HCT116 (cell line): Measurements from ENCODE around the gene OR1B1. TPM values are rescaled to one million over a fixed set of nuclear protein-coding genes. Genes with fewer than 3 reads are reported as not detected.

ENCODE experiments used
- ATAC-seq: fragments of 200-7000 bp; cut with Tn5 transposase; 2 replicates; pipeline ENCODE4 v1.9.1; 2020; ENCODE audit warnings: mild to moderate bottlenecking, moderate library complexity
- BruUV-seq: library from RNA; stranded (reverse); fragments of 400-500 nt; replicated peaks from 2 replicates; lab custom pipeline; 2021; lab: Mats Ljungman, UMichigan
- CTCF ChIA-PET: fragments of 300-600 bp; sonication (Branson Sonifier 250); formaldehyde crosslinking; loops from one replicate; lab custom pipeline; 2021; ENCODE audit warnings: antibody characterized with exemption; lab: Charles Lee
- POLR2A ChIA-PET: fragments of 300-600, 350-600 bp; sonication (Branson Sonifier 250); formaldehyde crosslinking; loops from one replicate; lab custom pipeline; 2021; ENCODE audit warnings: antibody characterized with exemption; lab: Charles Lee
- RAD21 ChIA-PET, 2 experiments: fragments of 300-600 bp; sonication (Branson Sonifier 250); formaldehyde crosslinking; loops; one replicate each; lab custom pipeline; 2023; ENCODE audit warnings: low total read pairs in 2 of 2; ENCODE audit not compliant: uncharacterized antibody in 2 of 2, unreplicated experiment in 2 of 2, low non-redundant PET in 1 of 2; lab: Charles Lee
- DNase-seq: peaks from one replicate; pipeline ENCODE4 v3.0.0-alpha.2; 2010; ENCODE audit warnings: low read depth, low spot score
- H2AFZ ChIP-seq: fragments of 200-600 bp; shearing (Covaris generic), sonication (generic); 2 replicates; pipeline ENCODE4 v1.6.1; 2017; ENCODE audit warnings: low read depth, mixed run types, mixed read lengths, antibody characterized with exemption, low read length; ENCODE audit not compliant: poor library complexity, severe bottlenecking
- H3K27ac ChIP-seq: 2 replicates; pipeline ENCODE4 v1.5.1; 2012; ENCODE audit warnings: low read depth, low read length
- H3K27me3 ChIP-seq: fragments of 200-600 bp; sonication (generic); 2 replicates; pipeline ENCODE4 v1.6.1; 2016; ENCODE audit warnings: mixed run types, low read length, mixed read lengths; ENCODE audit not compliant: insufficient read depth
- H3K36me3 ChIP-seq, 2 experiments: fragments of 200-500 bp in 1 of 2; fragments of 200-600 bp in 1 of 2; sonication (Bioruptor generic) in 1 of 2; sonication (generic) in 1 of 2; 2 replicates each; pipeline versions ENCODE4 v1.5.1 to v1.6.1; 2014 to 2016; ENCODE audit warnings: low read length in 2 of 2, inconsistent platforms in 1 of 2, mixed read lengths in 1 of 2, mixed run types in 1 of 2; ENCODE audit not compliant: insufficient read depth in 2 of 2, control insufficient read depth in 1 of 2
- H3K4me1 ChIP-seq, 2 experiments: fragments of 200-600 bp in 1 of 2; sonication (generic) in 1 of 2; 2 replicates each; pipeline versions ENCODE4 v1.5.1 to v1.6.1; 2012 to 2017; ENCODE audit warnings: low read length in 2 of 2, inconsistent platforms in 1 of 2, mild to moderate bottlenecking in 1 of 2, mixed read lengths in 1 of 2, mixed run types in 1 of 2, moderate library complexity in 1 of 2; ENCODE audit not compliant: insufficient read depth in 2 of 2, control insufficient read depth in 1 of 2
- H3K4me2 ChIP-seq: fragments of 200-600 bp; sonication (generic); 2 replicates; pipeline ENCODE4 v1.6.1; 2017; ENCODE audit warnings: mixed run types, low read length, mixed read lengths
- H3K4me3 ChIP-seq, 2 experiments: fragments of 200-600 bp in 1 of 2; sonication (generic) in 1 of 2; replicated peaks in 1 of 2; 2 replicates each; pipeline ENCODE4 v1.5.1; 2011 to 2016; ENCODE audit warnings: low read length in 2 of 2, control low read depth in 1 of 2, low read depth in 1 of 2, mild to moderate bottlenecking in 1 of 2, mixed read lengths in 1 of 2, mixed run types in 1 of 2
- H3K79me2 ChIP-seq: fragments of 200-600 bp; sonication (generic); 2 replicates; pipeline ENCODE4 v1.6.1; 2017; ENCODE audit warnings: mild to moderate bottlenecking, mixed run types, low read length, moderate library complexity, mixed read lengths; ENCODE audit not compliant: insufficient read depth
- H3K9ac ChIP-seq: fragments of 200-600 bp; sonication (generic); 2 replicates; pipeline ENCODE4 v1.6.1; 2016; ENCODE audit warnings: low read length, mixed read lengths
- H3K9me2 ChIP-seq: fragments of 200-600 bp; sonication (generic), shearing (Covaris generic); 2 replicates; pipeline ENCODE4 v1.6.1; 2017; ENCODE audit warnings: mixed run types, mild to moderate bottlenecking, moderate library complexity; ENCODE audit not compliant: insufficient read depth
- H3K9me3 ChIP-seq, 2 experiments: fragments of 200-500 bp in 1 of 2; fragments of 200-600 bp in 1 of 2; sonication (Bioruptor generic) in 1 of 2; sonication (generic) in 1 of 2; 2 replicates each; pipeline ENCODE4 v1.6.1; 2014 to 2017; ENCODE audit warnings: low read length in 2 of 2, mixed read lengths in 2 of 2, inconsistent platforms in 1 of 2, low read depth in 1 of 2, mild to moderate bottlenecking in 1 of 2, mixed run types in 1 of 2, moderate library complexity in 1 of 2; ENCODE audit not compliant: control insufficient read depth in 1 of 2, insufficient read depth in 1 of 2
- H4K20me1 ChIP-seq: fragments of 200-600 bp; sonication (generic), shearing (Covaris generic); 2 replicates; pipeline ENCODE4 v1.6.1; 2017; ENCODE audit warnings: mixed run types, mild to moderate bottlenecking, moderate library complexity; ENCODE audit not compliant: insufficient read depth
- ATF3 ChIP-seq: IDR thresholded peaks from 2 replicates; pipeline ENCODE4 v1.6.1; 2012
- CEBPB ChIP-seq: IDR thresholded peaks from 2 replicates; pipeline ENCODE4 v1.6.1; 2012; ENCODE audit warnings: low read depth
- ELF1 ChIP-seq: IDR thresholded peaks from 2 replicates; pipeline ENCODE4 v1.6.1; 2012; ENCODE audit warnings: low read depth, borderline replicate concordance
- EZH2phosphoT487 ChIP-seq: fragments of 200-600 bp; IDR thresholded peaks from 2 replicates; pipeline ENCODE4 v1.6.1; 2018; ENCODE audit warnings: antibody characterized with exemption, borderline replicate concordance
- FOSL1 ChIP-seq: IDR thresholded peaks from 2 replicates; pipeline ENCODE4 v1.6.1; 2012; ENCODE audit warnings: low read depth
- MAX ChIP-seq: IDR thresholded peaks from 2 replicates; pipeline ENCODE4 v1.6.1; 2012
- POLR2A ChIP-seq: IDR thresholded peaks from 2 replicates; pipeline ENCODE4 v1.7.0; 2011; ENCODE audit warnings: borderline replicate concordance; ENCODE audit not compliant: insufficient read depth, insufficient read length; ENCODE audit errors: extremely low read depth
- POLR2AphosphoS5 ChIP-seq: IDR thresholded peaks from 2 replicates; pipeline ENCODE4 v1.6.1; 2011; ENCODE audit warnings: mild to moderate bottlenecking, low read depth, low read length, moderate library complexity
- RAD21 ChIP-seq: IDR thresholded peaks from 2 replicates; pipeline ENCODE4 v1.6.1; 2012; ENCODE audit warnings: low read depth, mild to moderate bottlenecking
- REST ChIP-seq: IDR thresholded peaks from 2 replicates; pipeline ENCODE4 v1.6.1; 2012; ENCODE audit warnings: low read depth
- SIN3A ChIP-seq: IDR thresholded peaks from 2 replicates; pipeline ENCODE4 v1.6.1; 2012; ENCODE audit warnings: low read depth
- SP1 ChIP-seq: IDR thresholded peaks from 2 replicates; pipeline ENCODE4 v1.6.1; 2012; ENCODE audit warnings: low read depth
- YY1 ChIP-seq: IDR thresholded peaks from 2 replicates; pipeline ENCODE4 v1.6.1; 2011; ENCODE audit warnings: low read length, low read depth, moderate library complexity, mild to moderate bottlenecking; ENCODE audit not compliant: insufficient replicate concordance; ENCODE audit errors: extremely low read depth
- ZBTB33 ChIP-seq: IDR thresholded peaks from 2 replicates; pipeline ENCODE4 v1.6.1; 2011; ENCODE audit warnings: mild to moderate bottlenecking, low read length, moderate library complexity; ENCODE audit not compliant: insufficient replicate concordance; ENCODE audit errors: extremely low read depth
- ZFX ChIP-seq: fragments of 450-650 bp; IDR thresholded peaks from 2 replicates; pipeline ENCODE4 v1.6.1; 2017
- ZNF274 ChIP-seq: fragments of 200-500 bp; sonication (Bioruptor generic); IDR thresholded peaks from 2 replicates; pipeline ENCODE4 v1.6.1; 2014; ENCODE audit warnings: mild to moderate bottlenecking, low read depth, low read length, inconsistent platforms
- intact Hi-C: fragments of 100-400 bp; cut with micrococcal nuclease; formaldehyde crosslinking; loops from 2 replicates; pipeline ENCODE4 v1.10.0; 2022
- total RNA-seq: library from RNA; stranded (reverse); gene quantifications from one replicate; pipeline ENCODE4 v1.2.1, GENCODE V29; 2021; ENCODE audit not compliant: unreplicated experiment

OR1B1 gene
- total RNA-seq, 1 experiment from 2014 or later: not detected

- no peak overlapping the region for H2AFZ ChIP-seq
- no peak overlapping the region for H3K4me2 ChIP-seq
- no peaks in the 10 kb centered on the region for H3K36me3 ChIP-seq
- no peak overlapping the region for H3K27ac ChIP-seq
- no peak overlapping the region for H3K9ac ChIP-seq
- intact Hi-C loops: no loop called here
- no peaks in the 10 kb centered on the region for H3K79me2 ChIP-seq
- POLR2A ChIA-PET: no interaction called here
- no peaks in the 10 kb centered on the region for H4K20me1 ChIP-seq
- ATAC-seq (no peak), DNase-seq (no peak)
- no peaks in the 10 kb centered on the region for H3K9me2 ChIP-seq
- CTCF ChIA-PET: no interaction called here
- RAD21 ChIA-PET: no interaction called here
- no peak for TF ChIP-seq ZNF274
- no peak for TF ChIP-seq EZH2phosphoT487
- no peak for TF ChIP-seq SP1
- TF ChIP-seq REST: no peak
- no peak for TF ChIP-seq FOSL1
- no peaks in the 10 kb centered on the region for H3K4me1 ChIP-seq
- BruUV-seq: no TSS peak
- peaks cover 16% of the 10 kb centered on the region for H3K27me3 ChIP-seq
- no peaks in the 10 kb centered on the region for H3K9me3 ChIP-seq
- no peak overlapping the region for H3K4me3 ChIP-seq
Measured at GRCh38 chr9:122606587-122606986, 50.8 kb downstream of the OR1B1 start.

GRCh38 chr9:122605691-122606090, 51.7 kb downstream of the OR1B1 start:
- no peak for ATAC-seq
- no peak for TF ChIP-seq POLR2AphosphoS5
- TF ChIP-seq ZFX: no peak
- TF ChIP-seq MAX: no peak
- no peak for TF ChIP-seq SIN3A
- TF ChIP-seq ATF3: no peak
- no peak for TF ChIP-seq ZNF274
- no peak for TF ChIP-seq CEBPB
- no peak for TF ChIP-seq FOSL1
- TF ChIP-seq ZBTB33: no peak
- no peak for TF ChIP-seq YY1
- TF ChIP-seq RAD21: no peak
- TF ChIP-seq ELF1: no peak
- no peak for TF ChIP-seq SP1
- no peak for TF ChIP-seq POLR2A
- no peaks in the 10 kb centered on the region for H3K4me1 ChIP-seq
- ChIA-PET RAD21 (interaction anchor here in 1 of 2 experiments (0.6 kb wide), 1 partner anchor 506 kb away, joined by 3 read pairs; no protein-coding TSS in a partner anchor), CTCF (no interaction called here), POLR2A (no interaction called here)
- intact Hi-C loops: no loop called here
- peaks cover 10% of the 10 kb centered on the region; the same call in 1 of the 2 replicates for H3K27me3 ChIP-seq
- H2AFZ ChIP-seq: no peak overlapping the region
- H3K9me2 ChIP-seq: no peaks in the 10 kb centered on the region
- no peak overlapping the region for H3K4me2 ChIP-seq
- no peak overlapping the region for H3K9ac ChIP-seq
- H3K4me3 ChIP-seq: no peak overlapping the region
- H3K9me3 ChIP-seq: no peaks in the 10 kb centered on the region
- H3K36me3 ChIP-seq: no peaks in the 10 kb centered on the region
- no peak overlapping the region for H3K27ac ChIP-seq
- BruUV-seq: no TSS peak
- no peak for DNase-seq
- no peaks in the 10 kb centered on the region for H3K79me2 ChIP-seq
- no peaks in the 10 kb centered on the region for H4K20me1 ChIP-seq
